ENCODE measurements around the gene ZNF598.

Gene ZNF598

GRCh38 chr16:1989209-1990100 lies 20.2 kb downstream of the ZNF598 start, which contains the start of gene SYNGR3:
SYNGR3 (plus strand) TSS chr16:1989970; CDS start chr16:1990103, 133 bp downstream.
- peak; percentile 9 for DNase-seq

GRCh38 chr16:1987198-1987597 lies 22.4 kb downstream of the ZNF598 start:
- no peak for DNase-seq

- DNase-seq, result no peak
Observed at GRCh38 chr16:1985466-1986150, 24.0 kb downstream of the ZNF598 start.

DNA sequence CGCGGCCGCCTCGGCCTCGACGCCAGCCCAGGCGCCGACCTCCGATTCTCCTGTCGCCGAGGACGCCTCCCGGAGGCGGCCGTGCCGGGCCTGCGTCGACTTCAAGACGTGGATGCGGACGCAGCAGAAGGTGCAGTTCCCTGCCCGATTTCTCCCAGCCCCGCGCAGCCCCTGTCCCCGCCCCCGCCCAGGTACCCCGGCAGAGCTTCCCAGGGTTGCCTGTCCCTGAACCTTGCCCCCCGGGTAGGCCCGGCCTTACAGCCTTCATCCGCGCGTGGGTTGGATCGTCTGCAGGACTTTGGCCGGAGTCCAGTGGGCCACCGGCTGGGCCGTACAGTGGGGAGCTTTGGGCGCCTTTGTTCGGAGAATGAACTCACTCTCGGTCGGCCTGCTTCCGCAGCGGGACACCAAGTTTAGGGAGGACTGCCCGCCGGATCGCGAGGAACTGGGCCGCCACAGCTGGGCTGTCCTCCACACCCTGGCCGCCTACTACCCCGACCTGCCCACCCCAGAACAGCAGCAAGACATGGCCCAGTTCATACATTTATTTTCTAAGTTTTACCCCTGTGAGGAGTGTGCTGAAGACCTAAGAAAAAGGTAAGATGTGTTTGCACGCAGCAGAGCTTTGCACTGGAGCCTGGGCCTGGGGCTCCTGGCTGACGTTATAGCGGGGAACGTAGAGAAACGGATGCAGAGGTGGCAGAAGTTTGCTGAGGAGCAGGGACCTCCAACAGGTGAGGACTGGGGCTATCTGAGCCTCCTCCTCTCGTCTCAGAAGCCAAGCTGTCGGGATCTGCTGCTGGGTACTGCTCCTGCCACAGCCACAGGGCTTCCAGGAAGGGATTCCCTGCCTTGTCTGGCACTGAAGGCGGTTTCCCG lies 25.0 kb downstream of the ZNF598 start:
- DNase-seq, result no peak

- DNase-seq, result peak; percentile 80
Observed at GRCh38 chr16:1983544-1984346, 25.9 kb downstream of the ZNF598 start, which contains the start of gene GFER. GFER (plus strand) TSS chr16:1984193; CDS start chr16:1984219, 26 bp downstream.

DNA sequence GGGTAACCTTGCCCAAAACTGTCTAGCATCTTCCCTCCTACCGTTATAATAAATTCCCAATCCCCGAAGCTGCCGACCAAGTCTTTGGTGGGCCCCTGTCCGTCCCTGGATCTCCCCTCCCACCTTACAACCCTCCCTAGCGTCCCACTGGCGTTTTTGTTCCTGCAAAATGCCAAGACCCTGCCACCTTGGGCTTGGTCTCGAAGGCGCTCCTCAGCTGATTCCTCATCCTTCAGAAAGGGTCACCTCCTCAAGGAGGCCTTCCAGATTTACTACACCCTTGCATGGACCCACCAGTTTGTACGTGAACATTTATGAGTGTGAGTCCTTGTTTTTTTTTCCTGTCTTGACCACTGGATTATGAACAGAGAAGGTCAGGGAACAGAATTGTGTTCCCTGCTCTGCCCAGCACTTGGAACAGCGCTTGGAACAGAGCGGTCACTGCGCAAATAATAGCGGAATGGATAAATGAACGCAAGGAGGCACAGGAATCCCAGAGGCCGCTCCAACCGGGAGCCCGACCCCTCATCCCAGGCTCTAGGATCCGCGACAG lies 26.6 kb downstream of the ZNF598 start:
- no peak for DNase-seq

- DNase-seq, result no peak
Observed at GRCh38 chr16:1982013-1982433, 27.6 kb downstream of the ZNF598 start.

DNA sequence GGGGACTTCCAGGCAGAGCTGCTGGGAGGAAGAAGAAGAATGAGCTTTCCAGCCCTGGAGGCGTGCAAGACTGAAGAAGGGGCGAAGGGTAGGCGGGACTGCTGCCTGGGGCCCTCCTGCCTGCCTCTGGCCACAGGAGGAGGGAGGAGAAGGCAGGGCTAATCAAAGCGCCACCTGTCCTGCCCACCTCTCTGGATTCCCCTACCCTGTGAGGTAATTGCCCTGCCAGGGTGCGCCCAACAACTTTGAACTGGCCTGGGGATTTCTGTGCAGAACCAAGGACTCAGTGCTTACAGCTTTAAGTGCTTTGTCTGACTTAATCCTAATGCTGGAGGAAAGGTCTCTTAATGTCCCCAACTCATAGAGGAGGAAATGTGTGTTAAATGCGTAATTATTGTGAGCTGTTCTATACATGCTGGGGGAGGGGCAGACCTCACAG lies 28.2 kb downstream of the ZNF598 start, which contains the start of gene NOXO1:
Gene NOXO1 (minus strand): TSS at position 72 of the 439 bp plus-strand sequence. CDS start 290 bp downstream, outside the sequence.
- no peak for DNase-seq

DNA sequence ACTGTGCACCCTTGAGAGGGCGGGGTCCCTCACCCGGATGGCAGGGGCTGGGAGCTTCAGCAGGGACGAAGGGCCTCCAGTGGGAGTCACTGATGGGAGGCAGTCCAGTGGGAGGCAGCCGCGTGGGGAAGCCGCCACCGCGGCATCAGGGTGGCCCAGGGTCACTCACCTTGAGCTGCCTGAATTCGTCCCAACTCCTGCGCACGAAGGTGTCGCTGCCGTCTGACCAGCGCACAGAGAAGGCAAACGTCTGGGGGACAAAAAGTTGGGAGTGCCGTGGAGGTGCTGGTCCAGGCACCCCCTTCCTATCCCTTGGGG lies 28.9 kb downstream of the ZNF598 start:
- no peak for DNase-seq

- no peak for DNase-seq
Observed at GRCh38 chr16:1980030-1980769, 29.4 kb downstream of the ZNF598 start.

- peak; percentile 46 for DNase-seq
Observed at GRCh38 chr16:1979271-1980029, 30.2 kb downstream of the ZNF598 start.

DNA sequence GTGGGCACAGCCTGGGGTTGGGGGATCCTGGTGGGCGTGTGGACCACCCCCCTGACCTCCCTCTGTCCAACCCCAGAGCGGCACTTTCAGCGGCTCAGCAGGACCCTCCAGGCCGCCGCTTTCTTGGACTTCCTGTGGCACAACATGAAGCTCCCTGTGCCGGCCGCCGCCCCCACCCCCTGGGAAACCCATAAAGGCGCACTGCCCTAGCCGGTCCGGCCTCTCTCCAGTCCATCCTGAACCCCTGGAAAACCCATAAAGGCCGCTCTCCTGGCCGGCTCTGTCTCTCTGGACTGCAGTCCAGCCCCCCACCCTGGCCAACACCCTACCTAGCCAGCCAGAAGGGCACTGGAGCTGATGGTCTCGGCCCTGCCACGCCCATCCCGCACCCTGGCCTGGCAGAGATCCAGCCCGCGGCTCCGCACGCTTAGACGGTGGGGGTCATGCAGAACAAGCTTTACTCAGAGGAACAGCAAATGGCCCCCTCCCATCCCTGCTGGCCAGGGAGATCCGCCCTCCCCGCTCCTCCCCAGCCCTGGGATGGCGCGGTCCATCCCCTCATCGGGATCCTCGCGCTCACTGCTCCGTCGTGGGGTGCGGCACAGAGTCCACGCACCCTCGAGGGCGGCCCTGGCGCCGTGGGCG lies 31.0 kb downstream of the ZNF598 start:
- no peak for DNase-seq

- no peak for DNase-seq
Observed at GRCh38 chr16:1977875-1978268, 31.7 kb downstream of the ZNF598 start.

DNA sequence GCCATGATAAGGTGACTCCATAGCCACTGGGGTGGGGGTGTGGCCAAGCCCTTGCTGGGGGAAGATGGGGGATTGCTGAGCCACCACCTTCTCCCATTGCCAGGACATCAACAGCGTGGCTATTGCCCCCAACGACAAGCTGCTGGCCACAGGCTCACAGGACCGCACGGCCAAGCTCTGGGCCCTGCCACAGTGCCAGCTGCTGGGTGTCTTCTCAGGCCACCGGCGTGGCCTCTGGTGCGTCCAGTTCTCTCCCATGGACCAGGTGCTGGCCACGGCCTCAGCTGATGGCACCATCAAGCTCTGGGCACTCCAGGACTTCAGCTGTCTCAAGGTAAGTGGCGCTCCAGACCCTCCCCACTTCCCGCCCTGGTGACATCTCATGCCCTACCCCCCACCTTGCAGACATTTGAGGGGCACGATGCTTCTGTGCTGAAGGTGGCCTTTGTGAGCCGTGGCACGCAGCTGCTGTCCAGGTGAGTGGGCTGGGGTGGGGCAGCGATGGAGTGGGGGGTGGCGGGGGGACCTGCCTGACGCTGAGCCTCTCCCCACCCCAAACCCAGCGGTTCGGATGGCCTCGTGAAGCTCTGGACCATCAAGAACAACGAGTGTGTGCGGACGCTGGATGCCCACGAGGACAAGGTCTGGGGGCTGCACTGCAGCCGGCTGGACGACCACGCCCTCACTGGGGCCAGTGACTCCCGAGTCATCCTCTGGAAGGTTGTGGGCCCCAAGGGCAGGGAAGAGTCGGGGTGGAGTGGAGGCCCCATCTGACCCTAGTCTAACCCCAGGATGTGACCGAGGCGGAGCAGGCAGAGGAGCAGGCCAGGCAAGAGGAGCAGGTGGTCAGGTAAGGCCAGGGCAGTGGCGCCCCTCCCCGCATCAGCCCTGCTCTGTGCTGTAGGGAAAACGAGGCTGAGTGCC lies 32.4 kb downstream of the ZNF598 start:
- no peak for DNase-seq

- no peak for DNase-seq
Observed at GRCh38 chr16:1976216-1976520, 33.5 kb downstream of the ZNF598 start.

DNA sequence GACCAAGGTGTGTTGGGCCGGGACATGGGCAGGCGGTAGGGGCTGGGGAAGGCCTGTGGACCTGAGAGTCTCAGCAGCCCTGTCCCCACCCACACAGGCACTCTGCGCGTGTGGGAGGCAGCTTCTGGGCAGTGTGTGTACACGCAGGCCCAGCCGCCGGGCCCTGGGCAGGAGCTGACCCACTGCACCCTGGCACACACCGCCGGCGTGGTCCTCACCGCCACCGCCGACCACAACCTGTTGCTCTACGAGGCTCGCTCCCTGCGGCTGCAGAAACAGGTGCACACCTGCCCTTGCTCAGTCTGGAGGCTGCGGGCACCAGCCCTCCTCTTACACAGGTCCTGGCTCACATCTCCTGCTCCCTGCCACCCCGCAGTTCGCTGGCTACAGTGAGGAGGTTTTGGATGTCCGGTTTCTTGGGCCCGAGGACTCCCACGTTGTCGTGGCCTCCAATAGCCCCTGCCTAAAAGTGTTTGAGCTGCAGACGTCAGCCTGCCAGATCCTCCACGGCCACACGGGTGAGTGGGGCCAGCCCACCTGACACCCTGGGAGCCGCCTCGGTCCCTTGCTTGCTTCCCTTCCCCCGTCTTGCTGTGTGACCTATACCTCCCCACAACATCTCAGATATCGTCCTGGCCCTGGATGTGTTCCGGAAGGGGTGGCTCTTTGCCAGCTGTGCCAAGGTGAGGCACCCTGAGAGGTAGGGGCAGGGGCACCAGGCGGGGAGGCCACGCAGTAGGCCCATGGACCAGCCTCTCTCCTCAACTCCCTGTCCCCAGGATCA lies 34.0 kb downstream of the ZNF598 start:
- DNase-seq, result no peak

DNA sequence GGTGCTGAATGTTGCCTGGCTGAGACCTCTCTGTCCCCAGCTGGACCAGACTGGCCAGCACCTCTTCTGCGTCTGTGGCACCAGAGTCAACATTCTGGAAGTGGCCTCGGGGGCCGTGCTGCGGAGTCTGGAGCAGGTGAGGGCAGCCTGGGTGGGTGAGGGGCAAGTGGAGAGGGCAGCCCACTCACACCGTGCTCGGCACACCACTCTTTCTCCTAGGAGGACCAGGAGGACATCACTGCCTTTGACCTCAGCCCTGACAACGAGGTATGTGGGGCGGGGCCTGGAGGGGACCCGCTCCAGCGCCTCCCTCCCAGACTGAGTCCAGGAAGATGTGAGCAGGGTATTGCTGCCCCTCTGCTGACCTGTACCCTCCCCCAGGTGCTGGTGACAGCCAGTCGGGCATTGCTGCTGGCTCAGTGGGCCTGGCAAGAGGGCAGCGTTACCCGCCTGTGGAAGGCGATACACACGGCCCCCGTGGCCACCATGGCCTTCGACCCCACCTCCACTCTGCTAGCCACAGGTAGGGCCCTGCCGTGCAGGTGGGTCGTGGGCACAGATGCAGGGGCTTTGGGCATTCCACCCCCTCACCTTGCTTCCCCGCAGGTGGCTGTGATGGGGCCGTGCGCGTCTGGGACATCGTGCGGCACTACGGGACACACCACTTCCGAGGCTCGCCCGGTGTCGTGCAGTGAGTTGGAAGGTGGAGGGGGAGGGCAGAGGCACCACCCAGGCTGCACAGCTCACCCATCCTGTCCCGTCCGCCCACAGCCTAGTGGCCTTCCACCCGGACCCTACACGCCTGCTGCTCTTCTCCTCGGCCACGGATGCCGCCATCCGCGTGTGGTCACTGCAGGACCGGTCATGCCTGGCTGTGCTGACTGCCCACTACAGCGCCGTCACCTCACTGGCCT lies 35.2 kb downstream of the ZNF598 start:
- no peak for DNase-seq

All from CD4-positive, alpha-beta T cell treated with Interleukin-17A for 1 hour (primary cell).